ENCODE data around the gene CPNE6. TPM values are rescaled to one million over a fixed set of nuclear protein-coding genes. Genes with fewer than 3 reads are reported as not detected.
A peak's percentile ranks its signal among the peaks of the same experiment; 100 is the strongest.

The CPNE6 gene
- polyA plus RNA-seq, 1 of the 3 experiments (the other 2 are of a cell fraction), result not detected

DNA sequence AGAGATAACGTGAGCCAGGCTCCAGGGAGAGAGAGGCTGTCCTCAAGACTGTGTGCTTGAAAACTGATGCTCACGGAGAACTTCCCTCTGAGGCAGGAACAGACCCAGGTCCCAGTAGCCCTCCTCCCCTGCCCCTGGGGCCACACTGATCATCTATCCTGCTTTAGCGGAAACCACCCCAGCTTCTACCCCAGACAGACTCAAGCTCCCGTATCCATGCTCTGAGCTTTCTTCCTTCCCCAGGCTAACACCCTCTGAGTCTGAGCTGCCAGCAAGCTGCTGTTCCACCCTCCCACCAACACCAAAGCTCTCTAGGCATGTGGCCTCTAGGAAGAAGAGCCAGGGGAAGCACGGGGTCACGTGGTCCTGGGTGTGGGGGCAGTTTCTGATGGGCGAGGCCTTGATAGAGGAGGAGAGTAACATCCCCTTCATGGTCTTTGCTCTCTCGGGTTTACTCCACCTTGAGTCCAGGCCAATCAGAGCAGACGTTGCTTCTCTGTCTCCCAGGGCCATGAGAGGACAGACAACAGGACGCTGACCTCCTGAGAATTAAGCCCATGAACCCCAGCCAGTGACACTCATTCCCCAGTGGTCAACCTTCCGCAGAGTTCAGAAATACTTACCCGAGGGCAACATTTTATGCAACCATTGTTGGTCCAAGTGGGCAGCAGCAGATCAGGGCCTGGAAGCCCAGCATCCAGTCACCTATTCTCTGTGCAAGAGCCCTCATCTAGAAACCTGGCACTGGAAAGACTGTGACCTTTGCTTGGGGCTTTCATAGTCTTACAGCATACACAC lies 24.1 kb downstream of the CPNE6 start:
- Histone ChIP-seq H3K4me2 (peak overlapping the region; percentile 100), H3K9ac (peak overlapping the region; percentile 92), H3K27ac (ENCODE audit: low read depth in 2 of 2, low read length in 1 of 2) (peak overlapping the region; percentile 73 to 93; a peak in 3 of 4 replicates), H2AFZ (ENCODE audit: low read depth) (no peak overlapping the region; the same call in 1 of the 2 replicates), H4K20me1 (ENCODE audit: insufficient read depth) (no peaks in the 10 kb centered on the region), H3K79me2 (ENCODE audit: insufficient read depth) (peaks cover 16% of the 10 kb centered on the region), H3K9me2 (no peaks in the 10 kb centered on the region), H3K4me1 (ENCODE audit: control insufficient read depth in 1 of 2, insufficient read depth in 2 of 2, low read depth in 1 of 2, low read length in 1 of 2) (peaks cover 12 to 16% of the 10 kb centered on the region in 2 experiments; a peak in 2 of 4 replicates), H3F3A (replicated peaks; ENCODE audit: insufficient read depth) (peaks cover 3% of the 10 kb centered on the region), H3K4me3 (ENCODE audit: low read depth in 2 of 2, low read length in 1 of 2) (peak overlapping the region; percentile 80 to 92), H3K9me3 (no peaks in the 10 kb centered on the region), H3K36me3 (replicated peaks in 1 of 2; ENCODE audit: control insufficient read depth in 1 of 2, insufficient read depth in 2 of 2, low read length in 1 of 2) (peaks cover 3 to 6% of the 10 kb centered on the region in 2 experiments), H3K27me3 (ENCODE audit: insufficient read depth) (no peaks in the 10 kb centered on the region)
- peak; percentile 78 for DNase-seq
- WGBS (ENCODE audit: low lambda C conversion rate), result 34% methylated on average over 7 of the region's 12 CpGs
- CTCF ChIA-PET, result interaction anchor here (0.6 to 25.4 kb wide), 6 partner anchors 11 to 506 kb away, joined by 3 to 1159 read pairs (median 4); partner anchors contain the start of genes CARMIL3, CPNE6 and PSME2
- POLR2A ChIA-PET, result interaction anchor here (0.7 to 6.2 kb wide), 10 partner anchors 11 to 65 kb away, joined by 3 to 46 read pairs (median 12); partner anchors contain the start of genes CARMIL3, DCAF11, IRF9 and NRL
- TF ChIP-seq FOSL2 (IDR thresholded peaks at IDR 0.05; ENCODE audit: borderline replicate concordance, low read depth) (no peak), YY1 (IDR thresholded peaks at IDR 0.05; ENCODE audit: low read depth) (no peak), TAF1 (IDR thresholded peaks at IDR 0.05; ENCODE audit: borderline replicate concordance, low read depth, low read length) (peak; percentile 35; the same call in 1 of the 2 replicates), ELF1 (IDR thresholded peaks at IDR 0.05) (no peak), MXI1 (IDR thresholded peaks at IDR 0.05; ENCODE audit: low read depth, low read length) (peak; percentile 65; the same call in 1 of the 2 replicates), RXRA (IDR thresholded peaks at IDR 0.05; ENCODE audit: borderline replicate concordance, low read depth) (no peak), GATA2 (CRISPR knock-in tag; IDR thresholded peaks at IDR 0.05) (no peak), POLR2AphosphoS5 (IDR thresholded peaks at IDR 0.05; ENCODE audit: low read depth, low read length) (peak; percentile 36; the same call in 1 of the 2 replicates), GABPA (IDR thresholded peaks at IDR 0.05; ENCODE audit: low read depth) (no peak), TEAD4 (IDR thresholded peaks at IDR 0.05; ENCODE audit: borderline replicate concordance, insufficient read depth) (no peak), RFX5 (IDR thresholded peaks at IDR 0.05; ENCODE audit: low read length) (no peak), NFIC (IDR thresholded peaks at IDR 0.05; ENCODE audit: borderline replicate concordance) (no peak), EP300 (IDR thresholded peaks at IDR 0.05; ENCODE audit: borderline replicate concordance in 1 of 2, low read depth in 1 of 2, low read length in 1 of 2) (no peak), FOXM1 (IDR thresholded peaks at IDR 0.05; ENCODE audit: low read depth) (no peak), RAD21 (IDR thresholded peaks at IDR 0.05; ENCODE audit: low read length) (no peak), TCF12 (IDR thresholded peaks at IDR 0.05) (no peak)
- TF ChIP-seq, protein P1, sequence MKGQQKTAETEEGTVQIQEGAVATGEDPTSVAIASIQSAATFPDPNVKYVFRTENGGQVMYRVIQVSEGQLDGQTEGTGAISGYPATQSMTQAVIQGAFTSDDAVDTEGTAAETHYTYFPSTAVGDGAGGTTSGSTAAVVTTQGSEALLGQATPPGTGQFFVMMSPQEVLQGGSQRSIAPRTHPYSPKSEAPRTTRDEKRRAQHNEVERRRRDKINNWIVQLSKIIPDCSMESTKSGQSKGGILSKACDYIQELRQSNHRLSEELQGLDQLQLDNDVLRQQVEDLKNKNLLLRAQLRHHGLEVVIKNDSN (IDR thresholded peaks at IDR 0.05; ENCODE audit: borderline replicate concordance, low read depth), result peak; percentile 85; the same call in 1 of the 2 replicates
- TF ChIP-seq, protein P2, sequence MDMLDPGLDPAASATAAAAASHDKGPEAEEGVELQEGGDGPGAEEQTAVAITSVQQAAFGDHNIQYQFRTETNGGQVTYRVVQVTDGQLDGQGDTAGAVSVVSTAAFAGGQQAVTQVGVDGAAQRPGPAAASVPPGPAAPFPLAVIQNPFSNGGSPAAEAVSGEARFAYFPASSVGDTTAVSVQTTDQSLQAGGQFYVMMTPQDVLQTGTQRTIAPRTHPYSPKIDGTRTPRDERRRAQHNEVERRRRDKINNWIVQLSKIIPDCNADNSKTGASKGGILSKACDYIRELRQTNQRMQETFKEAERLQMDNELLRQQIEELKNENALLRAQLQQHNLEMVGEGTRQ (IDR thresholded peaks at IDR 0.05; ENCODE audit: borderline replicate concordance, low read depth, low read length), result peak; percentile 44; the same call in 1 of the 2 replicates
- TF ChIP-seq, protein P3, sequence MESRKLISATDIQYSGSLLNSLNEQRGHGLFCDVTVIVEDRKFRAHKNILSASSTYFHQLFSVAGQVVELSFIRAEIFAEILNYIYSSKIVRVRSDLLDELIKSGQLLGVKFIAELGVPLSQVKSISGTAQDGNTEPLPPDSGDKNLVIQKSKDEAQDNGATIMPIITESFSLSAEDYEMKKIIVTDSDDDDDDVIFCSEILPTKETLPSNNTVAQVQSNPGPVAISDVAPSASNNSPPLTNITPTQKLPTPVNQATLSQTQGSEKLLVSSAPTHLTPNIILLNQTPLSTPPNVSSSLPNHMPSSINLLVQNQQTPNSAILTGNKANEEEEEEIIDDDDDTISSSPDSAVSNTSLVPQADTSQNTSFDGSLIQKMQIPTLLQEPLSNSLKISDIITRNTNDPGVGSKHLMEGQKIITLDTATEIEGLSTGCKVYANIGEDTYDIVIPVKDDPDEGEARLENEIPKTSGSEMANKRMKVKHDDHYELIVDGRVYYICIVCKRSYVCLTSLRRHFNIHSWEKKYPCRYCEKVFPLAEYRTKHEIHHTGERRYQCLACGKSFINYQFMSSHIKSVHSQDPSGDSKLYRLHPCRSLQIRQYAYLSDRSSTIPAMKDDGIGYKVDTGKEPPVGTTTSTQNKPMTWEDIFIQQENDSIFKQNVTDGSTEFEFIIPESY (IDR thresholded peaks at IDR 0.05; ENCODE audit: borderline replicate concordance, low read depth), result no peak
- TF ChIP-seq, protein P4, sequence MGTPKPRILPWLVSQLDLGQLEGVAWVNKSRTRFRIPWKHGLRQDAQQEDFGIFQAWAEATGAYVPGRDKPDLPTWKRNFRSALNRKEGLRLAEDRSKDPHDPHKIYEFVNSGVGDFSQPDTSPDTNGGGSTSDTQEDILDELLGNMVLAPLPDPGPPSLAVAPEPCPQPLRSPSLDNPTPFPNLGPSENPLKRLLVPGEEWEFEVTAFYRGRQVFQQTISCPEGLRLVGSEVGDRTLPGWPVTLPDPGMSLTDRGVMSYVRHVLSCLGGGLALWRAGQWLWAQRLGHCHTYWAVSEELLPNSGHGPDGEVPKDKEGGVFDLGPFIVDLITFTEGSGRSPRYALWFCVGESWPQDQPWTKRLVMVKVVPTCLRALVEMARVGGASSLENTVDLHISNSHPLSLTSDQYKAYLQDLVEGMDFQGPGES (IDR thresholded peaks at IDR 0.05; ENCODE audit: low read depth, low read length), result no peak
- TF ChIP-seq, protein P5, sequence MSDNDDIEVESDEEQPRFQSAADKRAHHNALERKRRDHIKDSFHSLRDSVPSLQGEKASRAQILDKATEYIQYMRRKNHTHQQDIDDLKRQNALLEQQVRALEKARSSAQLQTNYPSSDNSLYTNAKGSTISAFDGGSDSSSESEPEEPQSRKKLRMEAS (IDR thresholded peaks at IDR 0.05; ENCODE audit: low read depth), result peak; percentile 66; the same call in 1 of the 2 replicates
- TF ChIP-seq, protein P6, sequence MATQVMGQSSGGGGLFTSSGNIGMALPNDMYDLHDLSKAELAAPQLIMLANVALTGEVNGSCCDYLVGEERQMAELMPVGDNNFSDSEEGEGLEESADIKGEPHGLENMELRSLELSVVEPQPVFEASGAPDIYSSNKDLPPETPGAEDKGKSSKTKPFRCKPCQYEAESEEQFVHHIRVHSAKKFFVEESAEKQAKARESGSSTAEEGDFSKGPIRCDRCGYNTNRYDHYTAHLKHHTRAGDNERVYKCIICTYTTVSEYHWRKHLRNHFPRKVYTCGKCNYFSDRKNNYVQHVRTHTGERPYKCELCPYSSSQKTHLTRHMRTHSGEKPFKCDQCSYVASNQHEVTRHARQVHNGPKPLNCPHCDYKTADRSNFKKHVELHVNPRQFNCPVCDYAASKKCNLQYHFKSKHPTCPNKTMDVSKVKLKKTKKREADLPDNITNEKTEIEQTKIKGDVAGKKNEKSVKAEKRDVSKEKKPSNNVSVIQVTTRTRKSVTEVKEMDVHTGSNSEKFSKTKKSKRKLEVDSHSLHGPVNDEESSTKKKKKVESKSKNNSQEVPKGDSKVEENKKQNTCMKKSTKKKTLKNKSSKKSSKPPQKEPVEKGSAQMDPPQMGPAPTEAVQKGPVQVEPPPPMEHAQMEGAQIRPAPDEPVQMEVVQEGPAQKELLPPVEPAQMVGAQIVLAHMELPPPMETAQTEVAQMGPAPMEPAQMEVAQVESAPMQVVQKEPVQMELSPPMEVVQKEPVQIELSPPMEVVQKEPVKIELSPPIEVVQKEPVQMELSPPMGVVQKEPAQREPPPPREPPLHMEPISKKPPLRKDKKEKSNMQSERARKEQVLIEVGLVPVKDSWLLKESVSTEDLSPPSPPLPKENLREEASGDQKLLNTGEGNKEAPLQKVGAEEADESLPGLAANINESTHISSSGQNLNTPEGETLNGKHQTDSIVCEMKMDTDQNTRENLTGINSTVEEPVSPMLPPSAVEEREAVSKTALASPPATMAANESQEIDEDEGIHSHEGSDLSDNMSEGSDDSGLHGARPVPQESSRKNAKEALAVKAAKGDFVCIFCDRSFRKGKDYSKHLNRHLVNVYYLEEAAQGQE (IDR thresholded peaks at IDR 0.05; ENCODE audit: low read depth, low read length), result no peak

All from SK-N-SH (cell line).